Measurements from ENCODE around the gene KCNQ5. TPM values are rescaled to one million over a fixed set of nuclear protein-coding genes. Genes with fewer than 3 reads are reported as not detected.

The KCNQ5 gene
- total RNA-seq, 1 experiment from 2014 or later, result 0.07 TPM

GRCh38 chr6:72724545-72724944 is 102.7 kb downstream of the KCNQ5 start:
- Histone ChIP-seq H3K56ac (ENCODE audit: insufficient read length, low read depth, low read length) (no peak overlapping the region), H2BK120ac (ENCODE audit: low read depth, low read length, poor library complexity, severe bottlenecking) (no peak overlapping the region), H3K23ac (ENCODE audit: insufficient read length, low read depth, low read length) (no peak overlapping the region), H4K8ac (replicated peaks; ENCODE audit: insufficient read length, low read depth, low read length) (no peak overlapping the region), H2AK5ac (ENCODE audit: insufficient read length, low read length) (no peak overlapping the region), H3K27me3 (ENCODE audit: insufficient read depth, low read length) (no peaks in the 10 kb centered on the region), H3K4me1 (ENCODE audit: insufficient read depth, low read length) (no peaks in the 10 kb centered on the region), H3K27ac (ENCODE audit: insufficient read length, low read depth, low read length) (no peak overlapping the region), H2BK12ac (ENCODE audit: insufficient read length, low read depth, low read length) (no peak overlapping the region), H3T11ph (ENCODE audit: low read length) (no peak overlapping the region), H4K5ac (ENCODE audit: insufficient read length, low read depth, low read length) (no peak overlapping the region), H2BK5ac (ENCODE audit: insufficient read length, low read length) (no peak overlapping the region), H3K4me2 (ENCODE audit: insufficient read depth, insufficient read length, low read length) (no peak overlapping the region), H3K79me2 (ENCODE audit: insufficient read depth, low read length) (no peaks in the 10 kb centered on the region), H3K9me3 (ENCODE audit: control insufficient read depth, low read depth, low read length) (no peaks in the 10 kb centered on the region), H2AFZ (ENCODE audit: low read length) (no peak overlapping the region), H3K14ac (ENCODE audit: insufficient read depth, low read length) (no peak overlapping the region), H3K23me2 (ENCODE audit: insufficient read length, low read depth, low read length, poor library complexity, severe bottlenecking) (no peaks in the 10 kb centered on the region), H3K4ac (ENCODE audit: low read depth, low read length) (no peak overlapping the region), H2BK15ac (ENCODE audit: low read depth, low read length) (no peak overlapping the region), H4K20me1 (ENCODE audit: control insufficient read depth, insufficient read depth, insufficient read length) (no peaks in the 10 kb centered on the region), H3K79me1 (ENCODE audit: insufficient read depth, low read depth, low read length, poor library complexity, severe bottlenecking) (no peaks in the 10 kb centered on the region), H2BK20ac (ENCODE audit: low read depth, low read length, poor library complexity, severe bottlenecking) (no peak overlapping the region), H3K18ac (ENCODE audit: insufficient read length, low read depth, low read length) (no peak overlapping the region), H3K9ac (ENCODE audit: extremely low read depth, insufficient read length, low read length) (no peak overlapping the region), H4K91ac (ENCODE audit: insufficient read length, low read depth, low read length) (no peak overlapping the region)
- Mint-ChIP-seq H3K27me3 (ENCODE audit: low read depth) (no peaks in the 10 kb centered on the region), H3K9me3 (no peaks in the 10 kb centered on the region), H3K4me1 (no peaks in the 10 kb centered on the region), H3K27ac (no peak overlapping the region), H3K36me3 (ENCODE audit: insufficient read depth in 1 of 3, low read depth in 3 of 3) (no peaks in the 10 kb centered on the region), H3K4me3 (no peak overlapping the region)
- no CpG with 5 or more reads among the region's 2 CpGs for WGBS (ENCODE audit: extremely low coverage, insufficient read length, low lambda C conversion rate)
- TF ChIP-seq CTCF (conservative IDR thresholded peaks at IDR 0.05), result no peak
- no peak for DNase-seq

All from H9 (cell line).